ENCODE results near the gene WDR27.

The WDR27 gene

GRCh38 chr6:169668203-169668847 lies 33.5 kb downstream of the WDR27 start:
- in situ Hi-C loops (cut with MboI; ENCODE audit: low sequenced_read_pairs, unreplicated experiment) = no loop called here
- no peak for DNase-seq (ENCODE audit: low spot score)
- TF ChIP-seq CTCF (IDR thresholded peaks at IDR 0.05; ENCODE audit: borderline replicate concordance, control extremely low read depth, extremely low read depth, insufficient read depth, missing control alignments) = no peak

GRCh38 chr6:169667716-169668115 lies 34.1 kb downstream of the WDR27 start:
- TF ChIP-seq CTCF (IDR thresholded peaks at IDR 0.05; ENCODE audit: borderline replicate concordance, control extremely low read depth, extremely low read depth, insufficient read depth, missing control alignments) = no peak
- in situ Hi-C loops (cut with MboI; ENCODE audit: low sequenced_read_pairs, unreplicated experiment) = no loop called here
- no peak for DNase-seq (ENCODE audit: low spot score)

DNA sequence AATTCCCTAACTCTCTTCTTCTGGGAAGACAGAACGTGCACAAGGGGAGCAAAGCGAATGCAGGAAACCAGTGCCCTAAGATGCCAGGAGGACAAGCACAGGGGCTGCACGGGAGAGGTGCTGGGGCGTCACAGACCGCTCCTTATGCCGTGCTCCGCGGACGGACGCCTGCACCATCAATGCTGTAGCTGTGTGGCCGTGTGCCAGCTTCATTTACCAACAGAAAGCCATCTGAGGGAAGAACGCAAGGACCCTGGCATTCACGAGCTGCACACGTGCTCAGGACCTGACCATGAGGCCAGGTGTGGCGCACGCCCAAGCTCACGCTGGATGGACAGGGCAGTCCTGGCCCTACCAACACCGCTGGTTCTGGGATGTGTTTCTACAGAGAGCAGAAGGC lies 35.4 kb downstream of the WDR27 start:
- DNase-seq (ENCODE audit: low spot score) = no peak
- in situ Hi-C loops (cut with MboI; ENCODE audit: low sequenced_read_pairs, unreplicated experiment) = no loop called here
- no peak for TF ChIP-seq CTCF (IDR thresholded peaks at IDR 0.05; ENCODE audit: borderline replicate concordance, control extremely low read depth, extremely low read depth, insufficient read depth, missing control alignments)

DNA sequence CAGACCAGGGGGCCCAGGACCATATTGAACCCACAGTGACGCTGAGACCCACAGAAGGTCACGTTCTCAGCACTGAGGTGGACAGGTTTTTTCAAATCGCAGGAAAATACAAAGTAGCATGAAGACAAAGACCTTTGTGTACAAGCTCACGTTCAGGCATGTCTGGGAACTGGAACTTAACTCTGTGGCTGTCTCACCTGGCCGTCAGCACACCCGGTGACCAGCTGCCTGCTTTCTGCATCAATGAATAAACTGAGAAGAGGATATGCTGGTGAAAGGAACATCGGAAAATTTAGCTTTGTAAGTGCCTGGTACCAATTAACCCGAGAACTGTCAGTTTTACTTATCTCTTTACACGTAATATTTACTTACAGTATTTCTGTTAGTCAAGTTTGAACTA lies 36.5 kb downstream of the WDR27 start:
- DNase-seq (ENCODE audit: low spot score) = no peak
- in situ Hi-C loops (cut with MboI; ENCODE audit: low sequenced_read_pairs, unreplicated experiment) = no loop called here
- no peak for TF ChIP-seq CTCF (IDR thresholded peaks at IDR 0.05; ENCODE audit: borderline replicate concordance, control extremely low read depth, extremely low read depth, insufficient read depth, missing control alignments)

DNA sequence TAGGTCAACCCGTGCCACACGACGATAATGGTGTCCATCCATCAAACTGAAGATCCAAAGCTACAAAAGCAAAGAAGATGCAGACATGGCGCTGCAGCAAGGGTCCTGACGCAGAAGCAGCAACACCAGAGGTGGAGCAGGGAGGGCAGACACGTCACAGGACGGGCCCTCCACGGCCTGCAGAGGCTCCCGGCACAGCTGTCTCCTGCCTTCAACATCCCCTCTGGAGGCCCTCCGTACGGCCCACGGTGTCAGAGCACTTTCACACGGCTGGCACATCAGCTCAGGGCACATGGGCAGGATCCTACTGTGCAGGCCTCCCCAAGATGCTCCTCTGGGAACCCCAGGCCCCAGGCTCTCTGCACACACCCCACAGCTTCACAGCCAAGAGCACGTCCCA lies 37.6 kb downstream of the WDR27 start:
- in situ Hi-C loops (cut with MboI; ENCODE audit: low sequenced_read_pairs, unreplicated experiment) = no loop called here
- TF ChIP-seq CTCF (IDR thresholded peaks at IDR 0.05; ENCODE audit: borderline replicate concordance, control extremely low read depth, extremely low read depth, insufficient read depth, missing control alignments) = no peak
- DNase-seq (ENCODE audit: low spot score) = no peak

GRCh38 chr6:169663468-169663867 lies 38.4 kb downstream of the WDR27 start:
- in situ Hi-C loops (cut with MboI; ENCODE audit: low sequenced_read_pairs, unreplicated experiment) = no loop called here
- DNase-seq (ENCODE audit: low spot score) = no peak
- no peak for TF ChIP-seq CTCF (IDR thresholded peaks at IDR 0.05; ENCODE audit: borderline replicate concordance, control extremely low read depth, extremely low read depth, insufficient read depth, missing control alignments)
